ENCODE data around the gene KCNA2.
A peak's percentile ranks its signal among the peaks of the same experiment; 100 is the strongest.

Gene KCNA2

DNA sequence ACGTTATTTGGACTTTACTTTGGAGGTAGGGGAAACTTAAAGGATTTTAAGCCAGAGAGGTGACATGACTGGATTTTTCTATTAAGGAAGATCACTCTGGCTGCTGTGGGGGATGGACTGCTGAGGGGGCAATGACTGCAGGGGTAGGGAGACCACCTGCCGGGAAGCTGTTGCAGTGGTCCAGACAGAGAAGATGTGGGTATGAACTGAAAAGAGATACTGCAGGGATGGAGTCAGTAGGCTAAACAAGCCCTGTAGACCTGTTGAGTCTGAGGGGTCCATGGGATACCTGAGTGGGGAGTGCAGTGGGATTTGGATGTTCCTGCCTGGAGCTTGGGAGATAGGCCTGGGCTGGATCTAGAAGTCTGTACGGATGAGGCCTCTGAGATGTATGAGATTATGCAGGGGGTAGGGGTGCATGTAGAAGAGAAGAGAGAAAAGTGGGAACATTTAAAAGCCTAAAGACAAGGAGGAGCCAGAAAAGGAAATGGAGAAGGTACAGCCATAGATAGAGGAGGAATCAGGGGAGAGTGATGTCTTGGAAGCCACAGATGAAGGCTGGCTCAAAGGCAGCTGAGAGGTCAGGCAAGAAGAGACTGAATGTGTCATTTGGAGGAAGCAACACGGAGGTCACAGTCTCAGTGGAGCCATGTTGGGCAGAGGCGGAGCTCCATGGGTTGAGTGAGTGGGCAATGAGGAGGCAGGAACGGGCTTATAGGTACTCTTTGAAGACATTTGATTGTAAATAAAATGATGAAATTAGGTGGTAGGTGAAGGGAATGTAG is 25.9 kb upstream of the KCNA2 start:
- in situ Hi-C loops (cut with HindIII; ENCODE audit: low pct_ligation_motif_present, low pct_unique_long_range_greater_than_20kb, low sequenced_read_pairs) = no loop called here
- DNase-seq = no peak

DNA sequence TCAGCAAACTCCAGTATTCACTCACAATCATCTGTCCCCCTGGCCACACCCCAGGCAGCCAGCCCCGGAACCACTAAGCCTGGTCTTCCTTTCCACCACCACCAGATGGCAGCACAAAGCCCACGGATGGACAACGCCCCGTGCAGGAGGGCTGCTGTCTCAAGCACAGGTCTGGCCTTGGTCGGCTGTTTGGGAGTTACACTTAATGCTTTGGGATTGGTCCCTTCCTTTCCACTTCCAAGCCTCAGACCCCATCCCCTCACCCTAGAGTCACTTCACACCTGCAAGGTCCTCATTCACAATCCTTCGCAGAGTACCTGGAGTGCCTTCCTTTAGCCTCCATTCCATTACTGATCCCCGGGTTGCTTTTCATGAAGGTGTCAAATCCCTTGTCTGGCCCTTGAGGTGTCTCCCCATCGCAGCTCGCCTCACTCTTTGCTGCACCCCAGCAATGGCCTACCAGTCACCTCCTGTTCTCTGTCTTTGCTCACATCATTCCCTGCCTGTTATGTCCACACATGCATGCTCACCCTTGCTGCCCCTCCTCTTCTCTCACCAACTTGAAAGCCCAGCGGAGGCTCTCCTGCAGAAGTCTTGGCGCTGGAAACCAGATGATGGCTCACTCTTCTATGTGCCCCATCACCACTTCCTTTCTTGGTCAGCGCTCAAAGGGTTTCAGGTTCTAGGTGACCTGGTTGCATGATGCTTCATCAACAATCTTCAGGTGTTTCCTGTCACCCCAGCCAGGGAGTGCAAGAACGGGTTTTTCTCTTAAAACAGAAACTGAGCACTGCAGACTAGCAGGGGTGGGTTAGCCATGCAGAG is 24.9 kb upstream of the KCNA2 start:
- peak; percentile 59 for DNase-seq
- in situ Hi-C loops (cut with HindIII; ENCODE audit: low pct_ligation_motif_present, low pct_unique_long_range_greater_than_20kb, low sequenced_read_pairs) = no loop called here

DNA sequence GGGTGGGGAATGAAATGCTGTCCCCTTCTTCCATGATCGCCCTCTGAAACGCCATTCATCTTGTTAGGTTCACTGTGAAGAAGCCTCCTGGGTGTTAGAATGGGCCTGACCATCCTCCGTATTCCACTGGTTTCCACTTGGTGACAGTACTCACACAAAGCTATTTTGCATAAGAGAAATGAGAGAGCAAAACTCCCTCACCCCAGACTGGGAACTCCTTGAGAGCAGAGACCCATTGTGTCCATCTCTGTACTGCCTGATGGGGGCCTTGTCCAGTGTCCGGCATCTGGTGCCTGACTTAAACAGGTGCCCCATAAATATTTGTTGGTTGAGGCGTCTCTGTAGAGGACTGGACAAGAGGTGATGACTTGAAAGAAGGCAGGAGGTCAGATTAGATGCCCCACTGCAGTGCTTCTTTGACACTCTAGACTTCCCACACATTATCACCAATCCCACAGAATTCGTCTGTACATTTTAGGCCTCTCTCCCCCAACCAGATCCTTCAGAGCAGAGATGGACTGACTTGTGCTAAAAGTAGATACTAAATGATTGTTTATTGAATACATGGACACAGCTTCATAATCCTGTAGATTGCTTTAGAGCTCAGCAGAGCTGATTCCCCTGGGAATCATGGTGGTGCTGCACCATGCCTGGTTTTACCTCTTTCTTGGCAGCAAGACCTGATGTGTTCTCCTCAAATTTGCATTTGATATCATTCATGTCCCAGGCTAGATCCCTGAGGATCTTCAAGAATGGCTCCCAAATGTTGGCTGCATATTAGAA is 22.4 kb upstream of the KCNA2 start:
- DNase-seq = no peak
- in situ Hi-C loops (cut with HindIII; ENCODE audit: low pct_ligation_motif_present, low pct_unique_long_range_greater_than_20kb, low sequenced_read_pairs) = no loop called here

DNA sequence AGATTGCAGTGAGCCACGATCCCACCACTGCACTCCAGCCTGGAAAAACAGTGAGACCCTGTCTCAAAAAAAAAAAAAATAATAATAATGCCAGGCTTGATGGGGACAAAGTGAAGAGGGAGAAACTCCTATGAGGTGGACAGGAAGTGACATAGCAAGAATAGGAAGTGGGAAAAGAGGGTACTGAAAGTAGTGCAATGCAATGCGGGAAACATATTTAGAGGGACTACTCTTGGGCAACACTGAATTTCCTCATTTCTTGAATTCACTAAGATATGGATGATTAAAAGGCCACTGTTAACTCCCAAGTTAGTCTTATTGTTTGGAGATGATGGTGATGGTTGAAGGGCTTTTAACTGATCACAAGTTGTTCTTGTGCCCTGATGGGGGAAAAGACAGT is 21.6 kb upstream of the KCNA2 start:
- no peak for DNase-seq
- in situ Hi-C loops (cut with HindIII; ENCODE audit: low pct_ligation_motif_present, low pct_unique_long_range_greater_than_20kb, low sequenced_read_pairs) = no loop called here

DNA sequence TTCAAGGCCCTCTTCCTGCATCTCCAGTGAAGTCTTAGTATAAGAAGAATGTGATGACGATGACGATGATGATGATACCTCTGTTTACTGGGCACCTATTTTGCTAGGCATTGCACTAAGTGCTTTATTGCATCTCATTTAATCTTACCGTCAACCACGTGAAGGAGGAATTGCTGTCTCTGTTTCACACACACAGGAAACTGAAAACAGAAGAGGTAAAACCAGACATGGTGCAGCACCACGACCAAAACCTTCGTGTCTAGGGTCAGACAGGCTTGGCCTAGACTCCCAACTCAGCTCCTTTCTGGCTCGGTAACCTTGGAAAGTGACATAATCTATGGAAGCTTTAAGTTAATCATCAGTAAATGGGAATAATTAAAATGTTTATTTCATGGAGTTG is 20.7 kb upstream of the KCNA2 start:
- in situ Hi-C loops (cut with HindIII; ENCODE audit: low pct_ligation_motif_present, low pct_unique_long_range_greater_than_20kb, low sequenced_read_pairs) = no loop called here
- no peak for DNase-seq

DNA sequence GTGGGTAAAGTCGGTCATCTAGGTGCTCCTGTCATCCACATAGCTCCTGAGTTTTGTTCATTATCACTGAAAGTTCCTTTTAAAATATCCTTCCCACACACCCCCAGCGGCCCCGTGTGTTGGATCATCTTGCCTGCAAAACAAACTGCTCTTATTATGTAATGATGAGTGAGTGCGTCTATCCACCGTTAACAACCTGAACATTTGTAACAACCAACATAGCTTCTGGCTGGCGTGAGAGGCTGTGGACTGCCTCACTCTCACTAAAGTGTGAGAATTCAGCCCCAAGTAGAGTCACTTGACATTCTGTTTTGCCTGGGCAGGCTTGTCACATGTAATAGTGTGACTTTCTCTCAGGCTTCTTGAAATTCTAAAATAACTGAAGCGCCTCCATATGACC is 14.5 kb upstream of the KCNA2 start:
- no peak for DNase-seq
- in situ Hi-C loops (cut with HindIII; ENCODE audit: low pct_ligation_motif_present, low pct_unique_long_range_greater_than_20kb, low sequenced_read_pairs) = no loop called here

DNA sequence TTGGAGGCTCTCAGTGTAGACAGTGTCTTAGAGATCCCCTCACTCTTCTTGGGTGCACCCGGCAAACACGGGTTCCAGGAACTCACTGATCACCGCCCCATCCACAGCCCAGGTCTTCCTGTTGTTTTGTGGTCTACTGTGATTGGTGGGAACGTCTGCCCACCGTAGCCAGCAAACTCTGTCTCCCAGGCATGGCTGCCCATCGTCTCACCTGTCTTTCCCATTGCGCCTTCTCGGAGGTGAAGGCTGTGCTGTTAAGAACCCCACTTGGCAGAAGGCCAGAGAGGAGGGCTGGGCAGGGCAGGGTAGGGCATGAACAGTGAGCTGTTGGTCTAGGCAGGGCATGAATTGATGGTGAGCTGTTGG is 14.1 kb upstream of the KCNA2 start:
- in situ Hi-C loops (cut with HindIII; ENCODE audit: low pct_ligation_motif_present, low pct_unique_long_range_greater_than_20kb, low sequenced_read_pairs) = no loop called here
- no peak for DNase-seq

DNA sequence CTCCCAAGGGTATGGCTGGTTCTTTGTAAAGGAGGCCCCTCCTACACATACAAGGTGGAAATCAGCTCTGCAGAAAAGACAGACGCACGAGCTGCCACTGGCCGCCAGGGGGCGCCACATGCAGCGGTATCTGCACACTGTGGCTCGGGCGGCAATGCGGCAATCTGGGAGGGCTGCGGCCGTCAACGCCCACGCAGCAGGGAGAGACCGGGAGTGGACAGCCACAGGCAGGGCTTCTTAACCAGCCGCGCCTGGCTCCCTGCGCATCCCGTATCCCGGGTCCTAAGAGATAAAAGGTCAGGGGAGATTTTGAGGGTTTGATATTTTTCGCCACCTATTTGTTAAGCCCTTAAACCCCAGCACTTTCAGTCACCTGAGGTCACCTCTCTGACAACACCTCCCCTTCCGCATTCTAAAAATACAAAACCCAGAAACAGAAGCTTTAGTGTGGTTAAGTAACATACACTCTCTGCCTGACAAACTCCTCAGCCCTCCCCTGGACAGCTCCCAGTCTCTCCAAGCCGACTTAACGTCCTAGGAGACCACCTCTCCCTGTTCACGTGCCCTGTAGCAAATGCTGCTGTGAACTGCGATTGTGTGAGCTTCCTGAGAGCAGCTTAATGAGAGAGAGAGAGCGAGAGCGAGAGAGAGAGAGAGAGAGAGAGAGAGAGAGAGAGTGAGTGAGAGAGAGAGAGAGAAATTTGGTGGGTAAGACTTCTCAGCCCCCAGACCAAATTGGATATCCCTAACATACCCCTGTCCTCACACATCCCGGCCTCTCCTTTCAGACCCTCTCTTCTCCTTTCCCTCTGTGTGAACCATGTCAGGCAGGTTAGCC is 13.5 kb upstream of the KCNA2 start:
- in situ Hi-C loops (cut with HindIII; ENCODE audit: low pct_ligation_motif_present, low pct_unique_long_range_greater_than_20kb, low sequenced_read_pairs) = no loop called here
- DNase-seq = peak; percentile 65

DNA sequence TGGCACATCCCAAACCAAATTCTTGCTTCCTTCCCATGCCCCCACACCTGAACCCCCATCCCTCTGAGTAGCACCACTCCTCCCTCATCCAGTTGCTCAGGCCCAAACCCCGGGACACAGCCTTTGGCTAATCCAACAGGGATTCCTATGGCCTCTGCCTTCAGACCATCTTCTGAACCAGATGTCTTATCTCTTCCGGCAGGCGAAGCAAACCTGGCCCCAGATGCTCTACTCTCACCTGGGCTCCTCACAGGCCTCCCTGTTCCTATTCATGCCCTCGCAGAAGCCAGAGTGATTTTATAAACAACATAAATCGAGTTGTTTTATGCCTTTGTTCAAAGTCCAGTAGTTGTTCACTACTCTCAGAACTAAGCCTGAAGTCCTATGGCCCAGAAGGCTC is 12.5 kb upstream of the KCNA2 start:
- in situ Hi-C loops (cut with HindIII; ENCODE audit: low pct_ligation_motif_present, low pct_unique_long_range_greater_than_20kb, low sequenced_read_pairs) = no loop called here
- no peak for DNase-seq

DNA sequence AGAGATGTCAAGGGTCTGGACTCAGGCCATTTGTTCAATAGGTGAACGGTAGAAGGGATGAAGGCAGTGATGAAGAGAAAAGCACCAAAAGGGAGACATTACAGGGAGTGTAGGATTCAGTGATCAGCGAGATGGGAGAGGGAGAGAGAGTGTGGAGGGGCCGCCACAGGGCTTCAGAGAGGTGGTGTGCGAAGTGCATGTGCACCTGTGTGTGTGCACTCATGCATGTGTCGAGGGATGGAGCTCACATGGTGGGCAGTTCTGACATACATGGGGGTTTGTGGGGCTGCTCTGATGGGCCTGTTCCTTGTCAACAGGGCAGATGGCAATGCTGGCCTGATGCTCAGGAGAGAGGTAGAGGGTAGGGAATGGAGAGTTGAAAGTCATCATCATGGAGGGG is 11.4 kb upstream of the KCNA2 start:
- in situ Hi-C loops (cut with HindIII; ENCODE audit: low pct_ligation_motif_present, low pct_unique_long_range_greater_than_20kb, low sequenced_read_pairs) = no loop called here
- DNase-seq = no peak

DNA sequence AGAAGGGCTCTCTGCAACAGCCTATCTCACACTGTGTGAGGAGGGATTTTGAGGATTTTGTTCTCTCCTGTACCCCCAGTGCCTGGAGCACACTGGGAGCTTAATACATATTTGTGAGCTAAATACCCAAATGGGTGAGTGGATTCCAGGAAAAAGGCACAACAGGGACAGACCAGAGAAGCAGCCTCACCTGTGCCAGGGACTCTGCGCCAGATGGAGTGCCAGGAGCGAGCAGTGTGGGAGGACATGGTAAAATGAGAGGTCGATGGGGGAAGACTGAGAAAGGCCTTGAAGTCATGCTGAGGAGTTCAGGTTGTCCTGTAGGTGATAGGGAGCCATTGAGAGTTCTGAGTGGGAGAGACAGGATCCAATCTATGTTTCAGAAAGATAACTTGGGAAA is 11.0 kb upstream of the KCNA2 start:
- in situ Hi-C loops (cut with HindIII; ENCODE audit: low pct_ligation_motif_present, low pct_unique_long_range_greater_than_20kb, low sequenced_read_pairs) = no loop called here
- DNase-seq = no peak

DNA sequence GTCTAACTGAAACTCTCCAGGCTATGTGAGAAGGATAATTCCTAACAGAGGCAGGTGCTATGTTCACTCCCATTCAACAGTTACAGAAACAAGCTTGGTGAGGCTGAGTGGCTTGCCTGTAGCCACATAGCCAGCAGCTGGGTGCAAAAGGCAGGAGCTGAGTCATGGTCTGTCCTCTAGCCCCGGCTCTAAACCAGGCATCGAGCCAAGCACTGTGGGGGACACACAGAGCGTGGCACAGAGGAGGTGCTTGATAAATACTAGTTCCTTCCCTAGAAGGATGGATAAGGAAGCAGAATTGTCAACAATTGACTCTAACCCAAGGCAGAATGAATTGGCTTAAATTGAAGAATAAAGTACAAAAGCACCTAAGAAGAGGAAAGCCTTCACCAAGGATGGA is 10.4 kb upstream of the KCNA2 start:
- in situ Hi-C loops (cut with HindIII; ENCODE audit: low pct_ligation_motif_present, low pct_unique_long_range_greater_than_20kb, low sequenced_read_pairs) = no loop called here
- peak; percentile 60 for DNase-seq

DNA sequence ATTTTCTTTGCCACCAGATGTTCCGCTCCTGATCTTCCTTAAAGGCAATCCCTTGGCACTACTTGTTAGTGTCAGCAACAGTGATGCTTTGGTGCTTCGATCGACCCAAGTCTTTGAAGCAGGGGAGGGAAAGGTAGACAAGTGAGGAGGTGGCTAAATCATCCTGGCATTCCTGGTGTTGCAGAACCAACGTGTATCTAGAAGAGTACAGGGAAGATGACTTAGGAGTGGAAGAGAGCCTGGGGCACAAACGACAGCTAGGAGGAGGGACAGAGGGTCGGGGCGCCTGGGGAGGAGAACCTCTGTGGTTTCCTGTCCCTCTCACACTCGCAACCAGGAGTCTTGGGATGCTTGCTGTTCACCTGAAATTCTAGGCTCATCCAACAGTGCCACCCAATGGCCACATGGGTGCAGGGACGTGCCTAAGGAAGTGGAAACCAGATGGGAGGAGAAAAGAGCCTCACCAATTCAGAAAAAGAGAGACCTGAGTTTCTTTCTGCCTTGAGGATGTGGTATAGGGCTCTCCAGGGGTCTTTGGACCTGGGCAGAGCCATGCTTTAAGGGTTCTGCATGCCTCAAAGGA is 9.5 kb upstream of the KCNA2 start:
- DNase-seq = peak; percentile 62
- in situ Hi-C loops (cut with HindIII; ENCODE audit: low pct_ligation_motif_present, low pct_unique_long_range_greater_than_20kb, low sequenced_read_pairs) = no loop called here

DNA sequence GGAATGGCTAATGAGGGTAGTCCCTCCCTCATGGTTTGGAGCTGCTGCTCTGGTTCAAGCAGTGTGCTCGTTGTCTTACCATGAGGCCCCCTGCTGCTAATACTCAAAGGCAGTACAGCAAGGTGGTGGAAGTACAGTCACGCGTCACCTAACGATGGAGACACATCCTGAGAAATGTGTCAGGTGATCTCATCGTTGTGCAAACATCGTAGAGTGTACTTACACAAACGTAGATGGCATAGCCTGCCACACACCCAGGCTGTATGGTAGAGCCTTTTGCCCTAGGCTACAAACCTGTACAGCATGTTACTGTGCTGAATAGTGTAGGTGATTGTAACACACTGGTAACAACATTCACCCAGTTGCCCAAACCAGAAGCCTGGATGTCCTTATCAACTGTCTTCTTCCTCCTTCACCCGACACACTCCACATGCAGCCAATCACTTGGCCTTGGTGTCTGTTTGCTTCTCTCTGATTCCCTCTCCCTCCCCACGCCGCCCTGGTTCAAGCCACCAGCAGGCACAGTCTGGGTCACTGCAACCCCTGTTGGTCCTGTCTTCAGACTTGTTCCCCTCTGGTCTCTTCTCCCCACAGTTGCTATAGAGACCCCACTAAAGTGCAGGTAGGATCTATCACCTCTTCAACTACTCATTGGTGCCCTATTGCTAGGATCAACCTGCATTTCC is 6.0 kb upstream of the KCNA2 start:
- no peak for DNase-seq
- in situ Hi-C loops (cut with HindIII; ENCODE audit: low pct_ligation_motif_present, low pct_unique_long_range_greater_than_20kb, low sequenced_read_pairs) = no loop called here

DNA sequence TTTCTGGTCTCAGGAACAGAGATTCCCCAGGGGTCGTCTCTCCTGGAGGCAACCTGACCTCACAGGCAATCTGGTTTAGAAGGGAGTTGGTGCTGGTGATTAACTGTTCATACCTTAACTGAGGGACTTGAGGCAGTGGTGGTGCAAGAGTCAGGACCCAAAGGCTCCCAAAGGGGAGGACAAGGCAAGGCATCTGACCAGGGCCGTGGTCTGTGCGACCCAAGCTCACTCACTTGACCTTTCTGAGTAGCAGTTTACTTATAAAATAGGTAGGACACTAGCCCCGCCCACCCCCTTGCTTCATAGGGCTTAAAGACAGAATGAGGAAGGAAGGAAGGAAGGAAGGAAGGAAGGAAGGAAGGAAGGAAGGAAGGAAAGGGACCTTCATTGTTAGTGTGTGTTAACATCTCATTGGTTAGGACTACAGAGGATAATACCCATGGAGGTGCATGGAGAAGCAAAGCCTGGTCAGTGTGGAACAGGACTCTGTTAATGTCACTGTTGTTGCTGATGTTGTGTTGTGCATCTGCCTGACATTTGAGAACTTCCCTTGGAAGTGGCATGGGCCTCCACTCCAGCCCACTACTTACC is 4.6 kb upstream of the KCNA2 start:
- in situ Hi-C loops (cut with HindIII; ENCODE audit: low pct_ligation_motif_present, low pct_unique_long_range_greater_than_20kb, low sequenced_read_pairs) = no loop called here
- no peak for DNase-seq

DNA sequence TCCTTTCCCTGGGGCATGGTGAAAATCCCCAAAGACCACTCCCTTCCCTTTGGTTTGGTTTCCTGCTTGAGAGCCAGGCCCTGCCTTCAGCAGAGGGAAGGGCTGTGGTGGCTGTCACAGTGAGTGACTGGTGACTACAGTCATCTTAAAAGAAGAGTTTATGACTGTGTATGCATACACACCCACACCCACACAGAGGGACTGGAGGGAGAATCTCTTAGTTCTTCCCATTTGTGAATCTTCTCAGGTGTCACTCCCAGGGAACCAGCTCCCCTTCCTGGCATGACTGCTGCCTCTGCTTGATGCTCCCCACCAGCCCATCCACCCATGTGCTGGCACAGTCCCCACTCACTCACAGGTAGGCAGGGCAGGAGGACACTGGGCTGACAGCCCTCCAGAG is 3.9 kb upstream of the KCNA2 start:
- DNase-seq = no peak
- in situ Hi-C loops (cut with HindIII; ENCODE audit: low pct_ligation_motif_present, low pct_unique_long_range_greater_than_20kb, low sequenced_read_pairs) = no loop called here

DNA sequence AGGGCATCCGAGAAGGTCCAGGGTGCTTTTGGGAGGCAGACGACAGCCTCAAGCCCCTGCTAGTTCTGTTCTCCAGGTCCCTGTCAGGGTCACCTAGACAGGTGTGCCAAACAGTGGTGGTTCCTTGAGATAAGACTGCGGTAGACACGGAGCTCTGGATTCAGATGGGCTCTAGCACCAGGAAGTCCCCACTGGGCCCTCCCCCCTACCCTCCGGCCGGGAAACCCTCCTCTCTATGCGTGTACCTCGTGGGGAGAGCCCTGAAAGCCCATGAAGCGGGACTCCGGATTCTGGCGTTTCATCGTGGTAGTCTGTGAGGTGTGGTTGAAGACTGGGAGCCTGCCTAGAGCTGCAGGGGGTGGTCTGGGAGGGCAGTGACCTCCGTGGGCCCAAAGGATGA is 2.1 kb upstream of the KCNA2 start:
- in situ Hi-C loops (cut with HindIII; ENCODE audit: low pct_ligation_motif_present, low pct_unique_long_range_greater_than_20kb, low sequenced_read_pairs) = no loop called here
- no peak for DNase-seq

Data from ACHN (cell line).